ENCODE results near the gene NT5M. TPM values are rescaled to one million over a fixed set of nuclear protein-coding genes. Genes with fewer than 3 reads are reported as not detected.

NT5M gene
- total RNA-seq, 1 donor from 2014 or later = 5.9 TPM

DNA sequence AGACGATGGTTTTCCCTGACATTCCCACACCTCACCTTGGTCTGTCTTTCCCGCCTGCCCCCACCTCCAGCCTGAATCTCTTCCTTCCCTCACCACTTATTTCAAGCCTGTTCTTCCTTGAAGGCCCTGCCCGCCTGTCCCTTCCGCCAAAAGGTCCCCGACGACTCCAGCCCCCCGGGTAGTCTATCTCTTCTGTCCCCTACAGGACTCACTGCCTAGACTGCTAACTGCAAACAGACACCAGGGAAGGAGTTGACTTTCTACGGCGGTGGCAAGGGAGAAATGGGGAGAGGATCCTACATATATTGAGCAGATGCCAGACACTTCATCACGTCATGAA is 53.7 kb downstream of the NT5M start:
- TF ChIP-seq, protein P1, sequence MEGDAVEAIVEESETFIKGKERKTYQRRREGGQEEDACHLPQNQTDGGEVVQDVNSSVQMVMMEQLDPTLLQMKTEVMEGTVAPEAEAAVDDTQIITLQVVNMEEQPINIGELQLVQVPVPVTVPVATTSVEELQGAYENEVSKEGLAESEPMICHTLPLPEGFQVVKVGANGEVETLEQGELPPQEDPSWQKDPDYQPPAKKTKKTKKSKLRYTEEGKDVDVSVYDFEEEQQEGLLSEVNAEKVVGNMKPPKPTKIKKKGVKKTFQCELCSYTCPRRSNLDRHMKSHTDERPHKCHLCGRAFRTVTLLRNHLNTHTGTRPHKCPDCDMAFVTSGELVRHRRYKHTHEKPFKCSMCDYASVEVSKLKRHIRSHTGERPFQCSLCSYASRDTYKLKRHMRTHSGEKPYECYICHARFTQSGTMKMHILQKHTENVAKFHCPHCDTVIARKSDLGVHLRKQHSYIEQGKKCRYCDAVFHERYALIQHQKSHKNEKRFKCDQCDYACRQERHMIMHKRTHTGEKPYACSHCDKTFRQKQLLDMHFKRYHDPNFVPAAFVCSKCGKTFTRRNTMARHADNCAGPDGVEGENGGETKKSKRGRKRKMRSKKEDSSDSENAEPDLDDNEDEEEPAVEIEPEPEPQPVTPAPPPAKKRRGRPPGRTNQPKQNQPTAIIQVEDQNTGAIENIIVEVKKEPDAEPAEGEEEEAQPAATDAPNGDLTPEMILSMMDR (conservative IDR thresholded peaks at IDR 0.05) = no peak
- peaks cover 12% of the 10 kb centered on the region for H3K4me1 Mint-ChIP-seq (ENCODE audit: unreplicated experiment)
- peaks cover 8% of the 10 kb centered on the region for H3K27me3 Mint-ChIP-seq
- H3K9me3 Mint-ChIP-seq = peaks cover 18% of the 10 kb centered on the region
- DNase-seq (ENCODE audit: extremely low spot score, unreplicated experiment) = no peak
- H3K36me3 Mint-ChIP-seq = no peaks in the 10 kb centered on the region
- H3K4me3 Mint-ChIP-seq = no peak overlapping the region
- no peak overlapping the region for H3K27ac Mint-ChIP-seq

DNA sequence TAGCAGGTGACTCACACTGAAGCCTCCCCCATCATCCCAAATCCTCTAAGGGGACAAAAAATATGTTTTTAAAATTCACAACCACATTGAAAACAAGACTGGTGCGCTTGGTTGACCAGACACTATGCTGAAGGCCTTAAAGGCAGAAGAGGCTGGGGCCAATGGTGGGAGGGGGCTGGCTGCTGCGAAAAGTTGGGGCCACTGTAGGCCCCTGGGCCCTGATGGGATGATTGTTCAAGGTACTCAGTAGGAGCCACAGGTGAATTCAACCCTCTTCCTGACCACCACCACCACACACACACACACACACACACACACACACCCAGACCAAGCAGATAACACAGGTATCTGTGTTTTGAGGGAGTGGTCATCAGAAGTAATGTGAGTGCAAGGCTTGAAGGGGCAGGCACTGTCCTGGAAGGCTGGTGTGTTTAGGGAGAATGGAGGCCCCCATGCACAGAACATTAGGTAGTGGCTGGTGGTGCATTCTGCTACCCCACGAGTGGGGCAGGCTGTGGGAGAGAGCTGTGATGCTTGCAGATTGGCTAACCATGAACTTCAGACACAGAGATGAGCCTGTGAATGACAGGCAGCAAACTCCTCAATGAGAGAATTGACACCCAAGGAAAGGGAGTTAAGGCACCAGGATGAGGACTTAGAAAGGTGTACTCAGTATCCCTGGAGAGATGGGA is 55.0 kb downstream of the NT5M start:
- Mint-ChIP-seq H3K4me3 (no peak overlapping the region), H3K9me3 (peaks cover 18% of the 10 kb centered on the region), H3K27me3 (peaks cover 8% of the 10 kb centered on the region), H3K4me1 (ENCODE audit: unreplicated experiment) (peaks cover 14% of the 10 kb centered on the region), H3K27ac (no peak overlapping the region), H3K36me3 (no peaks in the 10 kb centered on the region)
- TF ChIP-seq, protein P1 (conservative IDR thresholded peaks at IDR 0.05) = no peak
- DNase-seq (ENCODE audit: extremely low spot score, unreplicated experiment) = no peak

DNA sequence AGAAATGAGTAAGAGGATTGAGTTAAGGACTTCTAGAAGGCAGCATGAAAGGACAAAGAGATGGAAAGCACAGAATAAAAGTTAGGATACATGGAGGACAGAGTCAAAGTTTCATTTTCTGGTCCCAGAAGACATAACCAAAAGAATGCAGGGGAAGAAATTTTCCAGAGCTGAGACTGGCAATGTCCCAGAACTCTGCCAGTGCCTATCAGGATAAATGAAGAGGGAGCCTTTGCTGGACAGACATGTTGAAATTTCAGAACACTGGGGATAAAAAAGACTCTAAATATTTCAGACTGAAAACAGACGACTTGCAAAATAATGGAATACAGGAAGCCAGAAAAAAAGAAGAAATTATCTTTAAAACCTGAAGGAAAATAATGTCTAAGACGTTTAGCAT is 55.7 kb downstream of the NT5M start:
- H3K9me3 Mint-ChIP-seq = peaks cover 18% of the 10 kb centered on the region
- DNase-seq (ENCODE audit: extremely low spot score, unreplicated experiment) = no peak
- H3K27ac Mint-ChIP-seq = no peak overlapping the region
- TF ChIP-seq, protein P1 (conservative IDR thresholded peaks at IDR 0.05) = no peak
- H3K36me3 Mint-ChIP-seq = no peaks in the 10 kb centered on the region
- H3K4me3 Mint-ChIP-seq = no peak overlapping the region
- peaks cover 16% of the 10 kb centered on the region for H3K4me1 Mint-ChIP-seq (ENCODE audit: unreplicated experiment)
- H3K27me3 Mint-ChIP-seq = peaks cover 8% of the 10 kb centered on the region

DNA sequence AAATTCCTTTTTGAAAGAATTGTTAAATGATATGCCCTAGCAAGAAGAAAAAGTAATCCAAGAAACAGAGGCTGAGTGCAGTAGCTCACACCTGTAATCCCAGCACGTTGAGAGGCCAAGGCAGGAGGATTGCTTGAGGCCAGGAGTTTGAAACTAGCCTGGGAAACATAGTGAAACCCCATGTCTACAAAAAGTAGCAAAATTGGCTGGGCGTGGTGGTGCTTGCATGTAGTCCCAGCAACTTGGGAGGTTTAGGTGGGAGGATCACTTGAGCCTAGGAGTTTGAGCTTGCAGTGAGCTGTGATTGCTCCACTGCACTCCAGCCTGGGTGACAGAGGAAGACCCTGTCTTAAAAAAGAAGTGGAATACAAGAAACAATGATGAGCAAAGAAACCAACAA is 56.1 kb downstream of the NT5M start:
- Mint-ChIP-seq H3K4me3 (no peak overlapping the region), H3K27me3 (peaks cover 8% of the 10 kb centered on the region), H3K27ac (no peak overlapping the region), H3K9me3 (peaks cover 18% of the 10 kb centered on the region), H3K4me1 (ENCODE audit: unreplicated experiment) (peaks cover 16% of the 10 kb centered on the region), H3K36me3 (no peaks in the 10 kb centered on the region)
- no peak for DNase-seq (ENCODE audit: extremely low spot score, unreplicated experiment)
- TF ChIP-seq, protein P1 (conservative IDR thresholded peaks at IDR 0.05) = no peak

DNA sequence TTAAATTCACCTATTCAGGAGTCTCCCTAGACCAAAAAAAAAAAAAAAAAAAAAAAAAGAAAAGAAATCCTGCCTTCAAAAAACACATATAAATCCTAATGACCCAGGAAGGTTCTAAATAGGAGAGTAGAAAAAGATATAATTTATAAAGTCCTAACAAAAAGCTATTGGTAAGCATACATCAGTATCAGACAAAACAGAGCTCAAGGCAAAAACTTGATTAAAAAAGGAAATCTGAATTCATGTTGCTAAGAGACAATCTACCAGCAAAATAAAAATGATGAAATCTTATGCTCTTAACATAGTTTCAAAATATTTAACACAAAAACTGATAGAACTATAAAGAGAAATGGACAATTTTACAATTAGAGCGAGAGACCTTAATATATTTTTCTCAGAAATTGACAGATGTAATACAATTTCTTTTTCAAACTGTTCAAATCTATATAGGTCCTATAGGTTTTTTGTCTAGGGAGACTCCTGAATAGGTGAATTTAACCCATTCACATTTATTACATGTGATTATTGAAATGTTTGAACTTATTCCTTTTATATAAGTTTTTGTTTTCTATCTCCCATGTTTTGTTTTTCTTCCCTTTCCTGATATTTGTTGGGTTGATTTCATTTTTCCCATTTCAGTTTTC is 57.0 kb downstream of the NT5M start:
- TF ChIP-seq, protein P1 (conservative IDR thresholded peaks at IDR 0.05) = no peak
- peaks cover 18% of the 10 kb centered on the region for H3K9me3 Mint-ChIP-seq
- no peak overlapping the region for H3K27ac Mint-ChIP-seq
- H3K4me1 Mint-ChIP-seq (ENCODE audit: unreplicated experiment) = peaks cover 9% of the 10 kb centered on the region
- no peaks in the 10 kb centered on the region for H3K36me3 Mint-ChIP-seq
- peaks cover 8% of the 10 kb centered on the region for H3K27me3 Mint-ChIP-seq
- no peak overlapping the region for H3K4me3 Mint-ChIP-seq
- DNase-seq (ENCODE audit: extremely low spot score, unreplicated experiment) = no peak
